ENCODE measurements around the gene IRAK1.

IRAK1 gene

DNA sequence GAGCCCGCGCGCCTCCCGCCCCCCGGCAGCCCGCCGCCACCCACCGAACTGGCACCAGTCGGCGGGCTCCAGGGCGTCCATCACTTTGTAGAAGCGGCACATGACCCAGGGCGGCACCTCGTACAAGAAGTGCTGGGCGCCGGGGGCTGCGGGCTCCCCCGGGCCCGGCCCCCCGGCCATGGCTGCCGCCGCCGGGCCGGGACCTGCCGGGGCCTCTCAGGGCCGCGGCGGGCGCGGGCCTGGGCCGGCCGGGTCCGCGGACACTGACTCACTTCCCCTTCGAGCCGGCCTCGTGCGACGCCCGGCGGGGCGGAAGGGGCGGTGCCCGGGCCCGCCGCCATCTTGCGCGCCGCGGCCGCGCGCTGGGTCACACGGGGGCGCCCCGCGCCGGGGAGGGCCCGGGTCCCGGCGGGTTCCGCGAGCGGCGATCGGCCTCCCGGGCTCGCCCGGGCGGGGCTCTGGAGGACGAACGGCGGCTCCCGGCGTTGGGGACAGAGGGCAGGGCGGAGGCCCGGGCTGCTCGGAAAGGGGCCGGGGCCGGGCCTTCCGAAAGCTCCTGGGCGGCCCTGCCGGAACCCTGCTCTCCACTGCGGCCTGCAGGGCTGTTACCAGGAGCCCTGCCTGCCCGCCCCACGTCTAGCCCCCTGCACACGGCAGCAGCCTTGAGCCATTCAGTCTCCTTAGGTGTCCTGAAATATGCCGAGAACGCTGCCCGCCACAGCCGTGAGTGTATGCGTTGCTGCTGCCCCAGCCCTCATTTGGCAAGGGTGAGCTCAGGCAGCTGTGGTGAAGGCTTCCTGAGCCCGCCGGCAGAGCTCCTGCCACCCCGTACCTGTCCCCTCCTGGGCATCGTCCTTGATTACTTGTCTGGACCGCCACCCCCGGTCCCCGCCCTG, at the start of gene IRAK1:
Gene IRAK1, minus strand, starts transcription at position 270 of the 896 bp plus-strand sequence. Its CDS starts 90 bp downstream, at position 180.
- DNase-seq, result peak; percentile 75

DNA sequence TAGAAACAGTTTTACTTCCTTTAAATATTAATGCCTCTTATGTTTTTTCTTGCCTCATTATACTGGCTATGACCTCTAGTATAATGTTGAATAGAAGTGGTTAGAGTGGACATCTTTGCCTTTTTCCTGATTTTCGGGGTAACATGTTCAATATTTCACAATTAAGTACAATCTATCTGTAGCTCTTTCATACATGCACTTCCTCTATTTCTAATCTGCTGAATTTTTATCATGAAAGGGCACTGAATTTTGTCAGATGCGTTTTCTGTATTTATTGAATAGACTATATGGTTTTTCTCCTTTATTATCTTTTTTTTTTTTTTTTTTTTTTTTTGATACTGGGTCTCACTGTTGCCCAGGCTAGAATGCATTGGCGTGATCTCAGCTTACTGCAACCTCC, 48.9 kb upstream of the IRAK1 start:
- no peak for DNase-seq

DNA sequence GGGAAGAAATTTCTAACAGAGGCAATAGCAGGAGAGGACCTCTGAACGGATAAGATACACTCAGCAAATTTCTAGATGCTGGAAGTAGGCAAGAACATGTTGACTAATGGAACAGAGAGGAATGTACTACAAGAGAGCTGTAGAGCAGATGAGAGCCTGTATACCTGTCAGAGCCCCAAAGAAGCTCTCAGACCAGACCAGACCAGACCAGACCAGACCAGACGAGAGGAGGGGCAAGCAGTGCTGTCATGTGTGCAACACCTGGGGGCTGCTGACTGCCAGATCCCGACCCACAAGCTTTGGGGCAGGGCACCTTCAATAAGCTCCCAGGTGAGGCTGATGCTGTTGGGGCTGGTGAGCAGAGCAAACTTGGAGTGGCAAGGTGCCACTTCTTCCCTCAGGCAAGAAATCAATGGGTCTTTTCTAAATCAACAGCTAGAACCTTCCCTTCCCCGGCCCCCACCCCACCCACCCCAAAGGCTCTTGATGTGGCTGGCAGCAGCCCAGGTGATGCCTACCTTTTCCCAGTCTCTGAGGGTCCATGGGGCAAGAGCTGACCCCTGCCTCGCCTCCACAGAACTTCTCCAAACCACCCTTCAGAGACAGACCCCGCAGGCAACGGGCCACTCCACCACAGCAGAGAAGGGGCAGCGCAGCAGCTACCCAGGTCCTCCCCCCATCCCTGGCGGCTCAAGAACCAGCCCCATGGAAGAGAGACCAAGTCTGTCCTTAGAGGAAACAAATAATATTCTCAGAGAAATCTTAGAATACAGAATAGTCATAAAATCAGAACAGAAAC, 45.1 kb upstream of the IRAK1 start:
- DNase-seq, result no peak

DNA sequence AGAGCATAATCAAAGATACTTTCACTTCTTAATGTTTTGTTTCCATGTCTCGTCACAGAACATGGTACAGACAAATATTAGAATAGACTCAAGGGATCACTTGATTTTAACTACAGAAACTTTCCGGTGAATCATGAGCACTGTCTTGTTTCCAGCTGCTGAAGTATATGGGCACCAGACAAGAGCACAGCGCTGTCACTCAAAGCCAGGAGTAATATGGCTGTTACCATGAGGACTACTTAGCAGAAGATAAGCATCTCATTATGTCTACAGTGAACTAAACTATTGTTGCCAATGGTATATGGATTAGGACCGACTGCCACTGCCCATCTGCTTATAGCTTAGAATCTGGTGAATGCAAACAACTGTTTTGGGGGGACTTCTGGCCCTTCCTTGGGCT, 43.5 kb upstream of the IRAK1 start:
- DNase-seq, result no peak

DNA sequence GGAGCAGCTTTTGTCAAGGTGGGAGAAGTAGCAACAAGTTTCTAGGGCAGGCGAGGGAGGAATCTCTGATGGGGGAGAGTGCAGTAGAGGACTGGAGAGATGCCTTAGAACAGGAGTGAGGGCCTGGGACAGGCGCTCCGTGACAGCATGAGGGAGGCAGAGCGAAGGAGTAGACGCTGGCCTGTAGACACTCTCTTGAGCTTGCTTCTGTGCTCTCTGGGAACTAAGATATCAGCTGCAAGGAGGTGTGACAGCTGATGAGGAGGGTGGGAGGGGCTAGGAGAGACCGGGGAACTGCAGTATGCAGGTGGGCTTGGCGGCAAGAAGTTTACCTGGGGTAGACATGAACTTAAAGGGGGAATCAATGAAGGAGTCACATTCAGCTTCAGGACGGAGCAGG, 42.1 kb upstream of the IRAK1 start:
- DNase-seq, result no peak

DNA sequence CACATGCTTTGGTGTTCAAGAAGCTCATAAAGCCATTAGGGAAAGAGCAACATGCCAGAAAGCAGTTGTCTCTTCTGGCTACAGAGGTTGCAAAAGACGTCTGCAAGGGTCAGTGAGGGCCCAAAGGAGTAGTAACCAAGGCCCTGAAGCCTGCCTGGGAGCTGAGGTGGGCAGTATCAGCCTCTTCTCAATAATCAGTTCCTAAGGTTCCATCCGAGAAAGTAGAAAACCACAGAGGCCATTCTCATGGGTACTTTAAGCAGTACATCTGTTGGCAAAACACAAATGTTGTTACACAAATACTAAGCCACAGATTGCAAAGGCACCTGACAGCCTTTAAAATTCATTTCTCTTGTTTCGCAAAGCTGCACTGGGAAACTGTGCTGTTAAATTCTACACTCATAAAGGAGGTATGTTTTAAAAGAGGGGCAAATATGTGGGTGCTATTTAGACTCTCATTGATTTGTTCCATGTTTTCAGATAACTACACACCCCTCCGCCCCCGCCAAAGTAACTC, 40.1 kb upstream of the IRAK1 start:
- no peak for DNase-seq

DNA sequence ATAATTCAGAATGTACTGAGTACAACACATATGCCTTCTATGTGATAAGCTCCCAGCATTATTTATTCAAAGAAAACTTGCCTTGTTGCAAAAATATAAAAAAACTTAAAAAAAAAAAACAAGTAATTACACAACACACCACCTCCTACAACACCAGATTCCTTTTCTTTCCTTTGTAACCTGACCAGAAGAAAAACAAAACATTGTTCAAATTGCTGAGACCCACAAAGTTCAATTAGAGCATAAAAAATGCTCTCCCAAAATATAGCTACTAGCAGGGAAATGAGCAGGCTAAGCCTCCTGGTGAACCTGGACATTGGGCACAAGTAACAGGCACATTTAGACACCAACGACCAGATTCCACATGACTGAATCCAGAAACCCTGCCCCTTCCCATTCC, 39.5 kb upstream of the IRAK1 start:
- no peak for DNase-seq

DNA sequence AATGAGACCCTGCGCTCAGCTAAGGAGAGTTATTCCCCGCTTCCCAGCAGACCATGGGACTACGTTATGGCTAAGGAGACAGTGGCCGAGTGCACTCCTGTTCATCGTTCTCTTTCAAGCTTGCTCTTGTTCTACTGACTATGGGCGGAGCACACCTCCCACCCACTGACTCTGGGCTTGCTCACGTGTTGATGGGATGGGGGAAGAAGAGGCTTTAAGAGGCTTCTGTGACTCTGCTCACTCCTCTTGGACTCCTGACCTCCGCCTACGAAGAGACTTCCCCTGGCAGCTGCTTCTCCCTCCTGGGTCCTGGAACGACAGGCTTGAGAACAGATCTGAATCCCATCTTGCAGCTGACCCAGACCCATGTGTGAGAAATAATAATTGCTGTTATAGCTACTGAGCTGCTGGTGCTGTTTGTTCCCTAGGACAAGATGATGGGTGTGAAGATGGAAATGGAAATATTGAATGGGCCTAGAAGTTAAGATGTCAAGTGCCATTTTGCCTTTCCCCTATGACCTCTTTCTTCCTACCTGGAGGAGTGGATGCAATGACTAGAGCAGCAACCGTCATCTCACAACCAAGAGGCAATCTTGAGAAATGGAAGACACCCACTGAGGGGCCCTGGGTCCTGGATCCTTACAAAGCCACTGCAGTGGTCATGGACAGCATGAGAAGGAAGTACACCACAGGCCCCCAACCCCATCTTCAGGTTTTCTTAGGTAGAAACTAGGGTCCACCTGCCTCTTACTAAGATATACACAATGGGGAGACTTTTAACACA, 38.7 kb upstream of the IRAK1 start:
- no peak for DNase-seq

DNA sequence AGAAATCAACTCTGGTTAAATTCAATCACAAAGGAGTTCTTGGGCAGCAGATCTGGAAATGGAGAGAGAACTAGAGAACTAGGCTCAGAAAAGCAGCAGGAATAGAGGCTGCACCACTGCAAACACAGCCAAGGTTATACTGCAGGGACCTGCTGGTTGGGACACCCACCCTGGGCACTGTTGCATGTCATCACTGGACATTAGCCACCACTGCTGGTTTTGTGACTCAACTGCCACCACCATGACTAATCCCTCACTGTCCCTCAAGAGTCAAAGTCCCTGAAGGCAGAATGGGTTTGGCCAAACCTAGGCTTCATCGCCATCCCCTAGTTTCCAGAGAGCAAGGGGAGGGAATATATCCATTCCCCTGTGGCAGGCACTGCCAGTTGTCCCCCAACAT, 38.1 kb upstream of the IRAK1 start:
- DNase-seq, result no peak

DNA sequence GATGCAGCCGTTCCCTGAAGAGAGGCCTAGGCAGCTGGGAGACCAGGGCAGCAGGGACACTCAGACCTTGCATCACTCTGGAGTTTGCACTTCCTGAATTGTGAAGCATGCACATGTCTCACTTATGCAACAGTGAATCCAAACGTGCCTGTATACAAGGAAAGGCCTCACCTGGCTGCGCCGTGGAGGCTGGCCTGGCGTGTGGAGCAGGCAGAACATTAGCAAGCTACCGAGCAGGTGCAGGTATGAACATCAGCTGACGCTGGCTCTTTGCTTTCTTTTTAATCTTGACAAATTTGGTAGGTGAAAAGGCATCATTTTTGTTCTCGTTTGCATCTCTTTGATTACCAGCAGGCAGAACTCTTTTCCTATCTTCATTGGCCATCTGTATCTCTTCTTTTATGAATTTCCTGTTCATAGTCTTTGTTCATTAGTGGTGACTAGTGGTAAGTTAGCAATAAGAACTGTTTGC, 37.1 kb upstream of the IRAK1 start:
- DNase-seq, result no peak

DNA sequence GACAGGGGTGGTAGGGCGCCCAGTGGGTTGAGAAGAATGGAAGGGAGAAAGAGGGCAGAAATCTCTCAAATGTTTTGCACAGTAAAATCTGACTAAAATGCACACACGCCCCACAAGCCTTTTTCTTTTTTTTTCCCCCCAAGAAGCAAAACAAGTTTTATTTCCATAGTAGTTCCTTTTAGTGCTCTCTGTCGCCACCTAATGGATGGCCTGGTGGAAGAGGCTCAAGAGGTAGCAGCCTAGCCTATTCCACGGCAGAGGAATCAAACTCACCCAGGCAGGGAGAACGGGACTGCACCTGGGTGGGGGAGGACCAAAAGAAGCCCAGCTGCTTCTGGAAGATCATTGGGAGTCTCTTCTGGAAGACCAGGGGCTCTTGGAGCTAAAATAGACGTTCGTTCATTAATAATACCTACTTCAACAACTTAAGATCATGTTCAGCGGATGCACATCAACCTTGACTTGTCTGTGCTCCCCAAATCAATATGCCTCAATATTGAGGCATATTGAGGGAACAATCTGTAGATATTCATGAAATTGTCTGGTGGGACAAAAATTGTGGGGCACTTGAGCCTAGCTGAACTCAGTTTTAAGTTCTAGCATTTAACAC, 31.6 kb upstream of the IRAK1 start:
- DNase-seq, result peak; percentile 44

DNA sequence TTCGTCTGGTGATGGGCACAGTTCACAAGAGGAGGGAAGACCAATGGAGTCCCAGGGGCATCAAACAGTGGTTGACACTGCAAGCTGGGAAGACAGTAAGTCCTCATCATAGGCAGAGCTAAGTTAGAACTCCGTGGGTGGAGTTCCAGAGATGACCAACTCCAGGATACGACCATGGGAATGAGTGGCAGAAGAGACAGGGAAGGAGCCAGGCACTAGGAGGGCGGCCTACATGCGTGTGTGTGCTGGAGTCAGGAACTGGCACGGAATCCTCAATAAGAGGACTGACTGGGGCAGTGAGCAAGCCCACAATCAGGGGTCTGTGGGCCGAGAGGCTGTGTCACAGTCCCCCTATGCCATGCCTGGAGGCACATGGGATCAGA, 30.4 kb upstream of the IRAK1 start:
- no peak for DNase-seq

DNA sequence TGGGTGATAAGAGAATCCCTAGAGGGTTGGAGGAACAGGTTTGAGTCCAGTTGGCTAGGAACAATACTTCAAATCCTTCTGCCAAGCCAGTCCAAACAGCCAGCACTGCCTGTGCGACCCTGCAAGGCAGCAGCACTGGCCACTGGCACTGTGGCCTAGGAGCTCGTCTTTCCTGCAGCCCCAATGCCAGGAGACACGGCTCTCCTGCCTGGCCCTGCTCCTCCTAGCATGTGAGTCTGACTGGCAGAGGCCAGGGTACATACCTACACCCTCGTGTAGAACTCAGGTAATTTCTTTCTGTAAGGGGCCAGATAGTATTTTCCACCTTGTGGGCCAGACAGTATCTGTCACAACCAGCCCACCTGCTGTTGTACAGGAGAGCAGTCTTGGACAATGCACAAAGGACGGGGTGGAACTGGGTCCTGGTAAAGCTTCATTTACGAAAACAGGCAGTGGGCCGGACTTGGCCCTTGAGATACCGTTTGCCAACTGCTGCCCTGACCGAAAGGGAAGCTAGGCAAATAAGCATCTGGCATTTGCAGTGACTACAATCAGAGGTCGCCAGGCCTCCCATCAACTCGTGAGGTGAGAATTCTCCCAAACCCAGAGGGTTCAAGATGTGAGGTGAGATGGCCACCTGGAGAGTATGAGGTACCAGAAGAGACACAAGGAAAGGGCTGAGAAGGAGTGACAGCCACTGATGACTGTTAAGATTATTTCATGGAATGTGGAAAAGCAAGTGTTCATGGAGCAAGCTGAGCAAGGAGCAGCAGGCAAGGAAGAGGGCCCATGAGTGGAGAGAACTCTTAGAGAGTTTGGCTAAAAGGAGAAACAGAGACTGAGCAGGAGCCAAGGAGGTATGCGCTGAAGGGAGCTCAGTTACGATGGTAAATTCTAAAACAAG, 29.8 kb upstream of the IRAK1 start:
- DNase-seq, result no peak

DNA sequence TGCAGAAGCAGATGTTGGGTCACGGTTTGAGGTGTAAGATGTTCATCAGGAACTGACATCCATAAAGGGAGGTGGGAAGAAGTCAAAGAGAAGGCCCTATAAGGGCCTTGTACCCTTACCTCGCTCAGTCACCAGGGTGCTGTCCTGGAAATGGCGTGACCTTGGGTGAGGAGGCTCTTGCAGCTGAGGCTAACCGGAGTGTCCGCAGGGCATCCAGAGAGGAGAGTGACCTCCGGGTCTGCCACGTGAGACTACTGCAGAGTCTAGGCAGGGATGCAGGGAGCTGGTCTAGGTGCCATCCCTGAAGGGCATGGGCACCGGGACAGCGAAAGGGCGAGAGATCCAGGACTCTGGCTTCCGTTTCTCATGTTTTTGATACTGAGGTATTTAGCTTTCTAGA, 28.7 kb upstream of the IRAK1 start:
- DNase-seq, result no peak

DNA sequence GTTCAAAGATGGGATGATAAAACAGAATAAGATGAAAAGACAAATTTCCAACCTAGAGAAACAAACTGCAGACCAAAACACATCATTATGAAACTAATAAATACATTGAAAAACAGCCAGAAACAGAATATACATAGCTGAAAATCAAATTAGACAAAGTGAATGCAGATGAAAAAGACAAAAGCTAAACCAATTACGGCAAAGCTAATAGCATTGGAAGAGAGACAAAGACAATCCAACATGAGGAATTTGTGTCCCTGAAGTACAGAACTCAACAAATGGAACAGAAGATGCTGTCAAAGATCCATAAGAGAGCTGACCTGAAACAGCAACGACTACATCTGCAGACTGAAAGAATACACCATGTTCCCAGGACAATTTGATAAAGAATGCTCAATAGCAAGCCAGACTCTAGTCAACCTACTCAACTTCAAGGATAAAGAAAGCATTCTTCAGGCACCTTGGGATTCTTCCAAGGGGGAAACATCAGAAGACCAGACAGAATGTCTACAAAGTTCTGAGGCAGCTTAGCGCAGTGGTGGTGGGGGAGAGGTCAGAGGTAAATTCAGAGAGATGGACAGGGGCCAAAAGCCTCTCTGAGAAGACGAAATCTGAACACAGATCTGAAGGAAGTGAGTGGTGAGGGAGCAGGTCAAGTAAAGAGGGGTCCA, 27.4 kb upstream of the IRAK1 start:
- no peak for DNase-seq

DNA sequence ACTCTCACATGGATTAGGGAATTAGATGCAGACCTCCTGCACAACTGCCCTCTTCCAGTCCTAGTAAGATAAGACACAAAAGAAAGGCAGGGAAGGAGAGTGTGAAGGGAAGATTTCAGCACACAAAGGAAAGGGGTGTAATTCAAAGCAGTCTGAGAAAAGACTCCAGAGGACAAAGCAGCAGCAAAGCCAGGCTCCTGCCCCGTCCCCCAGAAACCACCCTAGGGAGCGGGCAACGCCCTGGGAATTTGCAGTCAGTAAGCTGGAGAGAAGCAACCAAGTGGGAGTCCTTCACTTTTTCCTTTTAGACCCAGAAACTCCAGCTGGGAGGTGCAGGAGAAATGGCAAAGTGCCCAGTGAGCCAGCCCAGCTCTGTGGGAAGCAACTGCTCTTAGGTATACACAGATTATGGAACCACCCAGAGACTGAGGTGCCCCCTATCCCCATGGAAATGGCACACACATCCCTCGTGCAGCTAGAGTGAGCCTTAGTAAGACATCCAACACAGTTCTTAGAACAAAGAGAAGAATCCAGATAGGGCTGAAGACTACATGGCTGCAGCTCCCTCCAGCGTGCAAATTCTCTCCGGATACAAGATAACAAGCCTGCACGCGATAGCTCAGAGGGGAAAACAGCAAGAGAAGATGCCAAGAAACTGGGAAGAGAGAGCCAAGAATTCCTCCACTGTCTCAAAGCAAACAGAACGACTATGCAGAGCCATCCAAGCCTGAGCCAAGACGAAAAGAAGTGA, 26.5 kb upstream of the IRAK1 start:
- no peak for DNase-seq

DNA sequence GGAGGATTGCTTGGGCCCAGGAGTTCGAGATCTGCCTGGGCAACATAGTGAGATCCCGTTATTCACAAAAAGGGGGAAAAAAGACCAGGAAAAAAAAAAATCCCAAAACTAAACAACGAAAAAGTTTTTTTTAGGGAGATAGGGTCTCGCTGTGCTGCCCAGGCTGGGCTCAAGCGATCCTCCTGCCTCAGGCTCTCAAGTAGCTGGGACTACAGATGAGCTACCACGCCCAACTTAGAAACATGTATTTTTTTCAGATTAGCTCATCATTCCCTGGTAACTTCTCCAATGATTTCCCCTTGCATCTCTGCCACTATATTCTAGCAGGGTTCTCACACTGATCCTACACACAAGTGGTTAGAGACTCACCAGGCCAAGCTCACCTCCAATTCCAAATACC, 24.4 kb upstream of the IRAK1 start:
- no peak for DNase-seq

DNA sequence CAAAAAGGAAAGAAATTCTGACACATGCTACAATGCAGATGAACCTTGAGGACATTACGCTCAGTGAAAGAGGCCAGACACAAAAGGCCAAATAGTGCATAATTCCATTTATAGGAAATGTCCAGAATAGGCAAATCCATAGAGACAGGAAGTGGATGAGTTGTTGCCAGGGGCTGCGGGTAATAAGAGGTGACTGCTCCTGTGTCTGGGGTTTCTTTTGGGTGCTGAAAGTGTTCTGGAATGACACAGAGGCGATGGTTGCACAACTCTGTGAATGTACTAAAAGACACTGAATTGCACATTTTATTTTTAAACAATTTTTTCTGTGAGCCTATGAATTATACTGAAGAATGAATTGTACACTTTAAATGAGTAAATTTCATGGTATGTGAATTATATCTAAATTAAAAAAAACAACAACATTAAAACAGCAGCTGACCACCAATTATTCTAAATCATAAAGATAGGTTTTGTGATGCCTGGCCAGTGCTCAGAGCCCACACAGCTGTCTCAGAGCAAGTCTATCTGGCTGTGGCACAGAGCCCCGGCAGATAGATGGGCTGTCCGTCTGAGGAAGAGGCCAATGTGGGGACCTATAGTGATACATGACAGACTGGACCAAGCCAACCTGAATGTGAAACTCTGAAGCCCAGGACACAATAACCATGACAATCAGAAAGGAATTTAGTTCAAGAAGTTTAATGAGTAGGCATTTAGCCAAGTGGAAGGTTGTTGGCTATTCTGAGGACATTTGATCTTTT, 23.5 kb upstream of the IRAK1 start:
- DNase-seq, result no peak

DNA sequence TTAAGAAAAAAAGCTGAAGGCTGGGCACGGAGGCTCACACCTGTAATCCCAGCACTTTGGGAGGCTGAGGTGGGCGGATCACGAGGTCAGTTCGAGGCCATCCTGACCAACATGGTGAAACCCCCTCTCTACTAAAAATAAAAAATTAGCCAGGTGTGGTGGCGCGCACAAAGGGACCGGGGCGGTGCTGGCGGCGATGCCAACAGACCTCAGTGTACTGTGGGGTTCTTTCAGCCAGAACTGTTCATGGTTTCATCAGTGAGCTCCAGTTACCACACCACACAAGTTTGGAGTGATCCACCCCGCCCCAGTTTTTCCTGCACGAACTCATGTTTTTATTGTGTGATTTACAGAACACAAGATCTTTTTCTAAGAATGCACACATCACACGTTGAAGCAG, 21.2 kb upstream of the IRAK1 start:
- DNase-seq, result no peak

Measured in NCI-H1092 treated with DMSO at 0.1 percent for 48 hours (cell line).